Ascending aorta (tissue), 2 donors: Measurements from ENCODE around the gene REEP3. TPM values are rescaled to one million over a fixed set of nuclear protein-coding genes. Genes with fewer than 3 reads are reported as not detected.

ENCODE experiments used
- DNase-seq, 2 donors: peaks; one replicate each; pipeline ENCODE4 v3.0.0-alpha.2; 2019; ENCODE audit warnings: low spot score in 2 of 2
- H3K27ac ChIP-seq, 2 donors: fragments of 200-600 bp; sonication (generic); one replicate each; pipeline ENCODE4 v1.5.1; 2016 to 2017; ENCODE audit warnings: mild to moderate bottlenecking in 1 of 2
- H3K27me3 ChIP-seq: fragments of 200-600 bp; sonication (generic); one replicate; pipeline ENCODE4 v1.5.1; 2017
- H3K36me3 ChIP-seq, 2 donors: fragments of 200-600 bp; sonication (generic); one replicate each; pipeline ENCODE4 v1.5.1; 2016
- H3K4me1 ChIP-seq, 2 donors: fragments of 200-600 bp; sonication (generic); one replicate each; pipeline ENCODE4 v1.5.1; 2016 to 2017; ENCODE audit warnings: mild to moderate bottlenecking in 1 of 2
- H3K4me3 ChIP-seq, 2 donors: fragments of 200-600 bp; sonication (generic); one replicate each; pipeline ENCODE4 v1.5.1; 2016 to 2017; ENCODE audit warnings: mild to moderate bottlenecking in 1 of 2
- H3K9me3 ChIP-seq, 2 donors: fragments of 200-600 bp; sonication (generic); one replicate each; pipeline ENCODE4 v1.5.1; 2016
- intact Hi-C: fragments of 100-400 bp; cut with DNase I; formaldehyde crosslinking; loops from one replicate; pipeline ENCODE4 v1.15.1; 2023
- total RNA-seq: library from RNA; depleted of rRNA; stranded (reverse); fragments of >200 nt; gene quantifications from one replicate; pipeline ENCODE4 v1.1.0, GENCODE V29; 2016
- TF ChIP-seq, protein P1 (sequence below), 3 experiments: fragments of 200-600 bp in 2 of 3; fragments of 450-650 bp in 1 of 3; sonication (generic) in 2 of 3; IDR thresholded peaks; one replicate each; pipeline ENCODE4 v1.5.1; 2016 to 2019; ENCODE audit warnings: antibody characterized with exemption in 3 of 3, mild to moderate bottlenecking in 1 of 3, moderate library complexity in 1 of 3

The REEP3 gene
- total RNA-seq, 1 donor from 2014 or later = 41.1 TPM

DNA sequence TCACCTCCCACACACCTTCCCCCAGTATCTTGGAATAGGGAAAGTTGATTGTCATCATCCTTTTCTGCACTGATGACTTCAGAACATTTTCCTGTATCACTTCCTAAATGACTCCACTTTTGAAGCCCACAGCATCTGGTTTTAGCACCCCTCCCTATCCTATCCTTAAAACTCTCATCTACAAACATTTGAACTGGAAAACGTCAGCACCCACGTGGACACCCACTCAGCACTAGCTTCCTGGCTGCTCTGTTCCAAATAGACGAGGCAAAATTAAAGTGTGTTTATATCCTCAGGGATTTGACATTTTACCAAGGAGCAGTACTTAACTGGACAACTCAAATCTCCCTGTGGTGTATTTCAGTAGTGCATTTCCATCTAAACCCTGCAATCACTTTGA lies 73.9 kb downstream of the REEP3 start:
- H3K4me3 ChIP-seq = no peak overlapping the region
- TF ChIP-seq, protein P1, sequence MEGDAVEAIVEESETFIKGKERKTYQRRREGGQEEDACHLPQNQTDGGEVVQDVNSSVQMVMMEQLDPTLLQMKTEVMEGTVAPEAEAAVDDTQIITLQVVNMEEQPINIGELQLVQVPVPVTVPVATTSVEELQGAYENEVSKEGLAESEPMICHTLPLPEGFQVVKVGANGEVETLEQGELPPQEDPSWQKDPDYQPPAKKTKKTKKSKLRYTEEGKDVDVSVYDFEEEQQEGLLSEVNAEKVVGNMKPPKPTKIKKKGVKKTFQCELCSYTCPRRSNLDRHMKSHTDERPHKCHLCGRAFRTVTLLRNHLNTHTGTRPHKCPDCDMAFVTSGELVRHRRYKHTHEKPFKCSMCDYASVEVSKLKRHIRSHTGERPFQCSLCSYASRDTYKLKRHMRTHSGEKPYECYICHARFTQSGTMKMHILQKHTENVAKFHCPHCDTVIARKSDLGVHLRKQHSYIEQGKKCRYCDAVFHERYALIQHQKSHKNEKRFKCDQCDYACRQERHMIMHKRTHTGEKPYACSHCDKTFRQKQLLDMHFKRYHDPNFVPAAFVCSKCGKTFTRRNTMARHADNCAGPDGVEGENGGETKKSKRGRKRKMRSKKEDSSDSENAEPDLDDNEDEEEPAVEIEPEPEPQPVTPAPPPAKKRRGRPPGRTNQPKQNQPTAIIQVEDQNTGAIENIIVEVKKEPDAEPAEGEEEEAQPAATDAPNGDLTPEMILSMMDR (IDR thresholded peaks at IDR 0.05) = peak in 1 of 3 experiments; percentile 7
- peaks cover 0 to 12% of the 10 kb centered on the region in 2 donors for H3K36me3 ChIP-seq
- no peak for DNase-seq
- intact Hi-C loops = no loop called here
- no peaks in the 10 kb centered on the region for H3K27me3 ChIP-seq
- H3K9me3 ChIP-seq = no peaks in the 10 kb centered on the region
- H3K27ac ChIP-seq = no peak overlapping the region
- peaks cover 6 to 13% of the 10 kb centered on the region in 2 donors for H3K4me1 ChIP-seq

DNA sequence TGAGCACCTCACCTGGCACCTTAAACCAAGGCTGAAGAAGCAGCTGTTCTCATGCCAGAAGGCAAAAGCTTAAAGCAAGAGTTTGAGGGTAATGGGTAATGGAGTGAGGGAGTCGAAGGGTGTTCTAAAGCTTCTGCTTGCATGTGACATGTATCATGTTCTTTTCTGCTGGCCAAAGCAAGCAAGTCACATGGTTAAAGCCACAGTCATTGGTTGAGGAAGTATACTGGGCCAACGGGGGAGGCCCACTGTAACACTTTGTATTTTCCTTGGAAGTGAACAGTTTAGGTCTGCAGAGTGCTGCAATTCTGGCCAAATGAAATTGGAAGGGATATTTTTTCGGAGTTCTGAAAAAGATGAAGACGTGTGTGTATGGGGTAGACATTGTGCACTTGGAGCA lies 75.7 kb downstream of the REEP3 start:
- Histone ChIP-seq H3K4me1 (peaks cover 6 to 13% of the 10 kb centered on the region in 2 donors), H3K36me3 (peaks cover 0 to 29% of the 10 kb centered on the region in 2 donors), H3K9me3 (no peaks in the 10 kb centered on the region), H3K27me3 (no peaks in the 10 kb centered on the region), H3K27ac (no peak overlapping the region), H3K4me3 (no peak overlapping the region)
- DNase-seq = no peak
- intact Hi-C loops = no loop called here
- TF ChIP-seq, protein P1 (IDR thresholded peaks at IDR 0.05) = no peak

DNA sequence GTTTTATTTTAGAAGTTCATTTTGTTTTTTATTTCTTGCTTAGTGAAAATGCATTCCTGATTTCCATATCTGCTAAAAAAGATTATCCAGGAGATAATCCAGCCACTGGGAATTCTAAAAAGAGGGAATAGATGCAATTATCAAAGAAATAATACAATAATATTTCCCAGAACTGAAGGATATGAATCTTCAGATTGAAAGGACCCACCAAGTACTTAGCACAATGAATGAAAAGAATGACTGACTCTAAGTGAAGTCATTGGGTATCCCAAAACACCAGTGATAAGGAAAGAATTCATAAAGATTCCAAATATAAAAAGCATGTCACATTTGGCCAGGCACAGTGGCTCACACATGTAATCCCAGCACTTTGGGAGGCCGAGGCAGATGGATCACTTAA lies 79.3 kb downstream of the REEP3 start:
- Histone ChIP-seq H3K4me1 (peaks cover 0 to 6% of the 10 kb centered on the region in 2 donors), H3K9me3 (no peaks in the 10 kb centered on the region), H3K27me3 (no peaks in the 10 kb centered on the region), H3K36me3 (peaks cover 0 to 32% of the 10 kb centered on the region in 2 donors), H3K27ac (no peak overlapping the region), H3K4me3 (no peak overlapping the region)
- TF ChIP-seq, protein P1 (IDR thresholded peaks at IDR 0.05) = no peak
- DNase-seq = no peak
- intact Hi-C loops = no loop called here

DNA sequence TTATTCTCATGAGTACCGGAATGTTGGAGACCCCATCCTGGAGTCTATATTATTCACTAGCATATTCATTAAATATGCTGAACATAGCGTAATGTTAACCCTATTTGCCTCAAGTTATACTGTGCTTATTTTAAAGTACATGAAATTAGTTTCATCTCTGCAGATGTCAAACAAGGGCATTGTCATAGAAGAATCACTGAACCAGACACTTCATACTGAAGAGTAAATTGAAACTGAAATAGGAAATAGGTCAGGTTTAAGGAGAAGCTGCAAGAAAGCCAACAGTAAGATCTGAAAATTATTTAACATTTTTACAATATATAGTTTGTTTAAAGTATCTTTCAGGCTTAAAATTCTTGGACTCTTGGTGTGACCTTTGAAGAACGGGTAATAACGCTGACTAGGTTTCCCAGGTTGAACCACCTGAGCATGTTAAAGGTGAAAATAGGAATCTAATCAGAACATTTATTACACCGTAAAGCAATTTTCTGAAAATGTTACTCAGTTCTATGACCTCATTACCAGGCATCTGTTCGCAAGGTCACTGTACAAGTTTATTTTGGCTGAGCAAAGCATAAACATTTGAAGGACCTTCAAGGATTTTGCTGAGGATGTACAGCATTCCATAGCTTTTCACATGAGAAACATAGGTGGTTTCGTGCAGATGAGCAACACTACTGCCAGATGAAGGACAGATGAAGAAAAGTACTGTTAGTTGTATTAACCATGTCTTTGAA lies 82.7 kb downstream of the REEP3 start:
- peaks cover 0 to 31% of the 10 kb centered on the region in 2 donors for H3K36me3 ChIP-seq
- TF ChIP-seq, protein P1 (IDR thresholded peaks at IDR 0.05) = no peak
- H3K4me1 ChIP-seq = no peaks in the 10 kb centered on the region
- no peaks in the 10 kb centered on the region for H3K9me3 ChIP-seq
- no peak overlapping the region for H3K4me3 ChIP-seq
- H3K27ac ChIP-seq = no peak overlapping the region
- H3K27me3 ChIP-seq = no peaks in the 10 kb centered on the region
- intact Hi-C loops = no loop called here
- DNase-seq = no peak

DNA sequence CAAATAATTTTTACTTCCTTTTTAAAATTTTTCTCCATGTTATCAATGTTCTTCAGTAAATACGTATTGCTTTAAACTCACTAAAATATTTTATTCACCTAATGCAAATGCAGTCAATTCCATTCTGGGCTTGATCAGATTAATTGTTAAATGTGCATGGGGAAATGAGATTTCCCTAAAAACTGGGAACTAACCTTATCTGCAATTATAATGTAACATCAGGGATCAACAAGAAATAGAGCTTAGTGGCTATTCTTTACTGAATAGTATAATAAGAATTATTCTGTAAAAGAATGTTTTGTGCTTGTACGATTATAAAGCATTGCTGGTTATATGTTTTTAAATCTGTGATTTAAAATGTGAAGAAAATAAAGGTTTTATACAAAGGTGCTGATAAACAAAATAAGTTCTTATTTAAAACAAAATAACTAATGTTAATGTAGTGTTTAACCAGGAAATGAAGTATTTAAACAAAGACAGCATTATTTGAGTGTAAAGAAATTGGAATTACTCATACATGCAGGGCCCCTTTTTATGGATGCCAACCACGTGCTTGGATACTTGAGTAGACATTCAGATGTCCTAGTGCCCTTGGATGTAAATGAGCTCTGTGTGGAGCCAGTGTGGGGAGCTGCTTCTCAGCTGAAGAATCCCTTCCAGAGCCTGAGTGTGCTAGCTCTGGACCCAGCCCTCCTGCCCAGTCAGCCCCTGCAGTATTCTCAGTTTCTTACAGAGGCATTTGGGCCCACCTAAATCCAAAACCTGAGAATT lies 84.2 kb downstream of the REEP3 start:
- TF ChIP-seq, protein P1 (IDR thresholded peaks at IDR 0.05) = no peak
- intact Hi-C loops = no loop called here
- Histone ChIP-seq H3K27me3 (no peaks in the 10 kb centered on the region), H3K36me3 (peaks cover 0 to 25% of the 10 kb centered on the region in 2 donors), H3K4me3 (no peak overlapping the region), H3K4me1 (no peaks in the 10 kb centered on the region), H3K27ac (no peak overlapping the region), H3K9me3 (no peaks in the 10 kb centered on the region)
- no peak for DNase-seq
